IMR-90 (cell line): ENCODE data around the gene GZF1. TPM values are rescaled to one million over a fixed set of nuclear protein-coding genes. Genes with fewer than 3 reads are reported as not detected.

ENCODE experiments used
- ATAC-seq: fragments of 200-7000 bp; cut with Tn5 transposase; 2 replicates; pipeline ENCODE4 v1.9.1; 2020; ENCODE audit warnings: low read depth, mild to moderate bottlenecking, moderate library complexity
- BruUV-seq: library from RNA; stranded (reverse); fragments of 400-500 nt; replicated peaks from 2 replicates; lab custom pipeline; 2021; lab: Mats Ljungman, UMichigan
- CTCF ChIA-PET: fragments of 300-600 bp; formaldehyde crosslinking; extraction: SDS; loops from one replicate; lab custom pipeline; 2021; ENCODE audit warnings: antibody characterized with exemption; lab: Yijun Ruan, JAX
- POLR2A ChIA-PET: fragments of 300-600 bp; sonication (Branson Sonifier 250); formaldehyde crosslinking; loops from one replicate; lab custom pipeline; 2022; ENCODE audit warnings: antibody characterized with exemption; ENCODE audit not compliant: unreplicated experiment; lab: Charles Lee
- DNase-seq: peaks from one replicate; pipeline ENCODE4 v3.0.0; 2013
- H2AFZ ChIP-seq: replicated peaks from 2 replicates; pipeline ENCODE3; 2013; ENCODE audit warnings: low read length, mild to moderate bottlenecking; ENCODE audit not compliant: poor library complexity
- H2AK5ac ChIP-seq: 2 replicates; pipeline ENCODE4 v1.6.1; 2013; ENCODE audit warnings: low read depth, low read length, inconsistent platforms
- H2AK9ac ChIP-seq: replicated peaks from 2 replicates; pipeline ENCODE3; 2013; ENCODE audit warnings: mild to moderate bottlenecking, low read depth, low read length, moderate library complexity; ENCODE audit not compliant: poor library complexity
- H2BK120ac ChIP-seq: 2 replicates; pipeline ENCODE4 v1.6.1; 2013; ENCODE audit warnings: low read depth, low read length, inconsistent platforms
- H2BK15ac ChIP-seq: 3 replicates; pipeline ENCODE4 v1.6.1; 2013; ENCODE audit warnings: low read depth, low read length, inconsistent platforms
- H2BK20ac ChIP-seq: 2 replicates; pipeline ENCODE4 v1.6.1; 2013; ENCODE audit warnings: low read depth, mild to moderate bottlenecking, inconsistent platforms, low read length, moderate library complexity
- H2BK5ac ChIP-seq: 2 replicates; pipeline ENCODE4 v1.6.1; 2013; ENCODE audit warnings: mild to moderate bottlenecking, low read depth, low read length, inconsistent platforms; ENCODE audit not compliant: poor library complexity, severe bottlenecking
- H3K14ac ChIP-seq: replicated peaks from 2 replicates; pipeline ENCODE4 v1.6.1; 2013; ENCODE audit warnings: low read depth, low read length, inconsistent platforms
- H3K18ac ChIP-seq: 2 replicates; pipeline ENCODE4 v1.6.1; 2013; ENCODE audit warnings: low read depth, low read length, control low read depth
- H3K23ac ChIP-seq: 2 replicates; pipeline ENCODE4 v1.6.1; 2013; ENCODE audit warnings: low read depth, low read length, inconsistent platforms
- H3K27ac ChIP-seq: 2 replicates; pipeline ENCODE4 v1.5.1; 2013; ENCODE audit warnings: mild to moderate bottlenecking, control low read depth, low read length; ENCODE audit not compliant: insufficient read depth
- H3K27me3 ChIP-seq: 2 replicates; pipeline ENCODE4 v1.6.1; 2013; ENCODE audit warnings: low read length; ENCODE audit not compliant: control insufficient read depth, insufficient read depth
- H3K36me3 ChIP-seq: 2 replicates; pipeline ENCODE4 v1.6.1; 2013; ENCODE audit warnings: low read length, mixed read lengths; ENCODE audit not compliant: control insufficient read depth, insufficient read depth
- H3K4ac ChIP-seq: 2 replicates; pipeline ENCODE4 v1.6.1; 2013; ENCODE audit warnings: low read depth, low read length, inconsistent platforms
- H3K4me1 ChIP-seq: 2 replicates; pipeline ENCODE4 v1.6.1; 2013; ENCODE audit warnings: low read length, mixed read lengths; ENCODE audit not compliant: control insufficient read depth, insufficient read depth
- H3K4me2 ChIP-seq: 2 replicates; pipeline ENCODE4 v1.6.1; 2013; ENCODE audit warnings: low read depth, mild to moderate bottlenecking, control low read depth, low read length, moderate library complexity
- H3K4me3 ChIP-seq: 2 replicates; pipeline ENCODE4 v1.5.1; 2013; ENCODE audit warnings: low read depth, mild to moderate bottlenecking, control low read depth, low read length, moderate library complexity; ENCODE audit not compliant: insufficient read depth
- H3K56ac ChIP-seq: 2 replicates; pipeline ENCODE4 v1.6.1; 2013; ENCODE audit warnings: low read length, inconsistent platforms; ENCODE audit not compliant: insufficient read depth; ENCODE audit errors: extremely low read depth
- H3K79me1 ChIP-seq, 2 experiments: 2 replicates each; pipeline ENCODE4 v1.6.1; 2013; ENCODE audit warnings: low read length in 2 of 2, inconsistent platforms in 1 of 2, low read depth in 1 of 2
- H3K9ac ChIP-seq: 2 replicates; pipeline ENCODE4 v1.6.1; 2013; ENCODE audit warnings: low read depth, low read length, control low read depth
- H3K9me1 ChIP-seq: 2 replicates; pipeline ENCODE4 v1.6.1; 2013; ENCODE audit warnings: low read length, inconsistent platforms; ENCODE audit not compliant: insufficient read depth
- H3K9me3 ChIP-seq: 2 replicates; pipeline ENCODE4 v1.6.1; 2013; ENCODE audit warnings: low read length; ENCODE audit not compliant: control insufficient read depth, insufficient read depth
- H4K20me1 ChIP-seq: 2 replicates; pipeline ENCODE4 v1.6.1; 2013; ENCODE audit warnings: low read length, inconsistent platforms; ENCODE audit not compliant: insufficient read depth
- H4K5ac ChIP-seq: 2 replicates; pipeline ENCODE4 v1.6.1; 2013; ENCODE audit warnings: mild to moderate bottlenecking, low read depth, low read length, control low read depth
- H4K8ac ChIP-seq, 2 experiments: 2 replicates each; pipeline ENCODE4 v1.6.1; 2013; ENCODE audit warnings: low read depth in 2 of 2, low read length in 2 of 2, control low read depth in 1 of 2, inconsistent platforms in 1 of 2
- H4K91ac ChIP-seq: 2 replicates; pipeline ENCODE4 v1.6.1; 2013; ENCODE audit warnings: low read depth, low read length, inconsistent platforms; ENCODE audit not compliant: insufficient read depth
- BHLHE40 ChIP-seq: fragments of 150-350 bp; IDR thresholded peaks from 2 replicates; pipeline ENCODE4 v1.6.1; 2016; ENCODE audit warnings: mild to moderate bottlenecking, low read depth, low read length
- CEBPB ChIP-seq: IDR thresholded peaks from 2 replicates; pipeline ENCODE4 v1.6.1; 2012; ENCODE audit warnings: low read depth, low read length, improper control_type of control experiment
- CHD1 ChIP-seq: IDR thresholded peaks from 2 replicates; pipeline ENCODE4 v1.6.1; 2012; ENCODE audit warnings: low read depth, low read length, improper control_type of control experiment
- CTCF ChIP-seq: conservative IDR thresholded peaks from 2 replicates; pipeline ENCODE4 v1.5.1; 2012; ENCODE audit warnings: mild to moderate bottlenecking, low read depth, low read length, improper control_type of control experiment
- ELK1 ChIP-seq: fragments of 150-350 bp; IDR thresholded peaks from 2 replicates; pipeline ENCODE4 v1.6.1; 2016; ENCODE audit warnings: low read depth, mild to moderate bottlenecking, low read length, moderate library complexity, borderline replicate concordance
- FOS ChIP-seq: fragments of 150-350 bp; IDR thresholded peaks from 2 replicates; pipeline ENCODE4 v1.6.1; 2016; ENCODE audit warnings: low read depth, low read length
- MAFK ChIP-seq: IDR thresholded peaks from 2 replicates; pipeline ENCODE4 v1.6.1; 2012; ENCODE audit warnings: low read depth, low read length, improper control_type of control experiment
- MAZ ChIP-seq: IDR thresholded peaks from 2 replicates; pipeline ENCODE4 v1.6.1; 2012; ENCODE audit warnings: low read depth, mild to moderate bottlenecking, low read length, improper control_type of control experiment, moderate library complexity, borderline replicate concordance
- MXI1 ChIP-seq: IDR thresholded peaks from 2 replicates; pipeline ENCODE4 v1.6.1; 2012; ENCODE audit warnings: low read depth, mild to moderate bottlenecking, low read length, moderate library complexity, borderline replicate concordance
- NFE2L2 ChIP-seq: fragments of 150-350 bp; IDR thresholded peaks from 2 replicates; pipeline ENCODE4 v1.6.1; 2016; ENCODE audit warnings: low read depth, mild to moderate bottlenecking, low read length
- POLR2A ChIP-seq: IDR thresholded peaks from 2 replicates; pipeline ENCODE4 v1.6.1; 2012; ENCODE audit warnings: mild to moderate bottlenecking, low read depth, low read length
- RAD21 ChIP-seq: IDR thresholded peaks from 2 replicates; pipeline ENCODE4 v1.6.1; 2012; ENCODE audit warnings: low read length, improper control_type of control experiment
- RCOR1 ChIP-seq: IDR thresholded peaks from 2 replicates; pipeline ENCODE4 v1.6.1; 2012; ENCODE audit warnings: mild to moderate bottlenecking, low read length, improper control_type of control experiment; ENCODE audit not compliant: insufficient replicate concordance
- RFX5 ChIP-seq: IDR thresholded peaks from 2 replicates; pipeline ENCODE4 v1.8.0; 2012; ENCODE audit warnings: low read depth, mild to moderate bottlenecking, low read length, moderate library complexity
- SMC3 ChIP-seq: fragments of 150-350 bp; IDR thresholded peaks from 2 replicates; pipeline ENCODE4 v1.6.1; 2016; ENCODE audit warnings: low read depth, mild to moderate bottlenecking, antibody characterized with exemption, low read length, moderate library complexity
- USF2 ChIP-seq: fragments of 150-350 bp; IDR thresholded peaks from 2 replicates; pipeline ENCODE4 v1.6.1; 2017; ENCODE audit warnings: mild to moderate bottlenecking, antibody characterized with exemption, low read length, low read depth
- WGBS, 2 experiments: methylation state at CpG; one replicate each; pipeline versions ENCODE4 v1.1.5 to v1.1.7; 2013; ENCODE audit warnings: missing lambda C conversion rate in 2 of 2; ENCODE audit not compliant: insufficient read length in 1 of 2; ENCODE audit errors: extremely low coverage in 2 of 2; 5-methylcytosine and 5-hydroxymethylcytosine counted together
- dilution Hi-C: fragments of 300-500 bp; cut with HindIII; formaldehyde crosslinking; loops from one replicate; pipeline ENCODE4 v1.14.3; 2018; ENCODE audit warnings: low sequenced_read_pairs; ENCODE audit not compliant: unreplicated experiment
- in situ Hi-C: fragments of 300-500 bp; cut with MboI; formaldehyde crosslinking; loops from 3 replicates; pipeline ENCODE4 v1.14.3; 2019; ENCODE audit warnings: low sequenced_read_pairs, inconsistent platforms, mixed read lengths
- intact Hi-C: fragments of 100-400 bp; cut with micrococcal nuclease; formaldehyde crosslinking; loops from 2 replicates; pipeline ENCODE4 v1.10.0; 2022
- polyA plus RNA-seq, 3 experiments: library from polyadenylated mRNA; depleted of rRNA; stranded (reverse); fragments of >200 nt; gene quantifications; 2 replicates each; pipeline ENCODE4 v1.2.3, GENCODE V29; 2012; ENCODE audit warnings: low replicate concordance in 1 of 3
- total RNA-seq: library from RNA; depleted of rRNA; stranded (reverse); fragments of >200 nt; gene quantifications from 2 replicates; pipeline ENCODE4 v1.2.3, GENCODE V29; 2012

GZF1 gene
- total and polyA plus RNA-seq, 2 of the 4 experiments (the other 2 are of a cell fraction), result 23.7 to 24.7 TPM

- H3K4me3 ChIP-seq, result no peak overlapping the region
- no peak for TF ChIP-seq USF2
- TF ChIP-seq POLR2A, result no peak
- TF ChIP-seq ELK1, result no peak
- no peak for TF ChIP-seq MAZ
- no peak for TF ChIP-seq BHLHE40
- TF ChIP-seq CTCF, result no peak
- no peak for TF ChIP-seq CHD1
- no peak for TF ChIP-seq MAFK
- TF ChIP-seq FOS, result no peak
- no peak for TF ChIP-seq RAD21
- no peak for TF ChIP-seq RCOR1
- no peak for TF ChIP-seq CEBPB
- no peak for TF ChIP-seq SMC3
- no peak for TF ChIP-seq NFE2L2
- no peak for TF ChIP-seq RFX5
- no peak for TF ChIP-seq MXI1
- no CpG with 5 or more reads among the region's 1 CpG for WGBS, 2 experiments
- H2BK15ac ChIP-seq, result no peak overlapping the region
- H3K4ac ChIP-seq, result no peak overlapping the region
- H3K9me1 ChIP-seq, result peaks cover 9% of the 10 kb centered on the region
- no peak overlapping the region for H4K91ac ChIP-seq
- ChIA-PET POLR2A (no interaction called here), CTCF (no interaction called here)
- no peak overlapping the region for H2BK120ac ChIP-seq
- H4K5ac ChIP-seq, result no peak overlapping the region
- no peak overlapping the region for H2BK20ac ChIP-seq
- H3K79me1 ChIP-seq, result peaks cover 27 to 79% of the 10 kb centered on the region in 2 experiments
- H3K27ac ChIP-seq, result no peak overlapping the region
- no peak overlapping the region for H3K56ac ChIP-seq
- H3K4me2 ChIP-seq, result no peak overlapping the region
- no peak overlapping the region for H2BK5ac ChIP-seq
- H3K14ac ChIP-seq, result no peak overlapping the region
- no peak overlapping the region for H2AK5ac ChIP-seq
- H3K9me3 ChIP-seq, result no peaks in the 10 kb centered on the region
- H3K36me3 ChIP-seq, result no peaks in the 10 kb centered on the region; the same call in 1 of the 2 replicates
- H4K20me1 ChIP-seq, result peaks cover 41% of the 10 kb centered on the region
- dilution Hi-C loops (no loop called here), intact Hi-C loops (no loop called here), in situ Hi-C loops (no loop called here)
- ATAC-seq (no peak), DNase-seq (no peak)
- no peak overlapping the region for H4K8ac ChIP-seq
- H2AK9ac ChIP-seq, result no peak overlapping the region
- no peak overlapping the region for H3K23ac ChIP-seq
- H3K4me1 ChIP-seq, result peaks cover 15% of the 10 kb centered on the region
- H3K9ac ChIP-seq, result no peak overlapping the region
- no peaks in the 10 kb centered on the region for H3K27me3 ChIP-seq
- H3K18ac ChIP-seq, result no peak overlapping the region
- no peak overlapping the region for H2AFZ ChIP-seq
- BruUV-seq, result no TSS peak
Measured at GRCh38 chr20:23406880-23407279, 44.9 kb downstream of the GZF1 start.
